GM21390 (cell line): Measurements from ENCODE around the gene PGA4.

Source experiments
- ATAC-seq: cut with Tn5 transposase; IDR thresholded peaks from one replicate; pipeline ENCODE4 v1.9.1; 2021; ENCODE audit not compliant: unreplicated experiment

PGA4 gene

GRCh38 chr11:61277186-61278000 is 55.2 kb downstream of the PGA4 start:
- ATAC-seq = no peak

- ATAC-seq = no peak
These were observed 55.9 kb downstream of the PGA4 start for GRCh38 chr11:61278001-61278470.

GRCh38 chr11:61279934-61280659 is 58.0 kb downstream of the PGA4 start:
- no peak for ATAC-seq

GRCh38 chr11:61280883-61281580 is 58.9 kb downstream of the PGA4 start:
- no peak for ATAC-seq
